Head of caudate nucleus (tissue), 42 donors: Measurements from ENCODE around the gene SLC8B1.

Experiments
- DNase-seq, 42 donors: peaks; one replicate each; pipeline versions ENCODE4 v3.0.0 to v3.0.0-alpha.2; 2020 to 2021; ENCODE audit warnings: mixed read lengths in 7 of 42
- intact Hi-C: fragments of 100-400 bp; cut with DNase I; formaldehyde crosslinking; loops from one replicate; pipeline ENCODE4 v1.15.0; 2022

SLC8B1 gene

GRCh38 chr12:113329022-113329790 is 5.7 kb downstream of the SLC8B1 start:
- no peak for DNase-seq
- intact Hi-C loops: no loop called here

- intact Hi-C loops: no loop called here
- DNase-seq: no peak
Measured at GRCh38 chr12:113328368-113328889, 6.5 kb downstream of the SLC8B1 start.

- DNase-seq: no peak
- intact Hi-C loops: no loop called here
Measured at GRCh38 chr12:113326775-113327395, 8.0 kb downstream of the SLC8B1 start.

- DNase-seq: no peak
- intact Hi-C loops: no loop called here
Measured at GRCh38 chr12:113325916-113326315, 9.0 kb downstream of the SLC8B1 start.

GRCh38 chr12:113322343-113322742 is 12.6 kb downstream of the SLC8B1 start:
- intact Hi-C loops: no loop called here
- no peak for DNase-seq

- DNase-seq: no peak
- intact Hi-C loops: no loop called here
Measured at GRCh38 chr12:113320401-113320800, 14.5 kb downstream of the SLC8B1 start.

- no peak for DNase-seq
- intact Hi-C loops: no loop called here
Measured at GRCh38 chr12:113318900-113319628, 15.8 kb downstream of the SLC8B1 start.

GRCh38 chr12:113318046-113318656 is 16.8 kb downstream of the SLC8B1 start:
- intact Hi-C loops: no loop called here

GRCh38 chr12:113317122-113317521 is 17.8 kb downstream of the SLC8B1 start:
- intact Hi-C loops: no loop called here
- no peak for DNase-seq

More at GRCh38 chr12:113318046-113318656, 16.8 kb downstream of the SLC8B1 start:
- DNase-seq: no peak

- intact Hi-C loops: no loop called here
- DNase-seq: no peak
Measured at GRCh38 chr12:113316155-113316554, 18.8 kb downstream of the SLC8B1 start.

- DNase-seq: no peak
- intact Hi-C loops: no loop called here
Measured at GRCh38 chr12:113315358-113315757, 19.6 kb downstream of the SLC8B1 start.

- peak in 35 of 42 donors; percentile 22 to 86 (median 52) for DNase-seq
- intact Hi-C loops: loop anchor here (5.0 kb wide), 1 partner anchor 113 kb away; no protein-coding TSS in a partner anchor
Measured at GRCh38 chr12:113314121-113314529, 20.8 kb downstream of the SLC8B1 start.

GRCh38 chr12:113310489-113310888 is 24.4 kb downstream of the SLC8B1 start:
- intact Hi-C loops: loop anchor here (5.0 kb wide), 1 partner anchor 117 kb away; no protein-coding TSS in a partner anchor
- no peak for DNase-seq

- no peak for DNase-seq
- intact Hi-C loops: no loop called here
Measured at GRCh38 chr12:113306382-113306781, 28.5 kb downstream of the SLC8B1 start.

GRCh38 chr12:113305281-113305856 is 29.5 kb downstream of the SLC8B1 start:
- intact Hi-C loops: no loop called here
- DNase-seq: no peak

GRCh38 chr12:113302886-113303640 is 31.8 kb downstream of the SLC8B1 start:
- intact Hi-C loops: no loop called here
- DNase-seq: no peak

GRCh38 chr12:113302466-113302865 is 32.4 kb downstream of the SLC8B1 start:
- intact Hi-C loops: no loop called here

GRCh38 chr12:113301811-113302210 is 33.1 kb downstream of the SLC8B1 start:
- peak in 13 of 42 donors; percentile 10 to 71 (median 36) for DNase-seq
- intact Hi-C loops: no loop called here

More at GRCh38 chr12:113302466-113302865, 32.4 kb downstream of the SLC8B1 start:
- DNase-seq: peak in 34 of 42 donors; percentile 19 to 86 (median 48)
